Measurements from ENCODE around the gene SAMD7.

Gene SAMD7

GRCh38 chr3:169911272-169911671, at the start of gene SAMD7:
Gene SAMD7 (plus strand): TSS chr3:169911572. CDS start chr3:169919499, 7,927 bp downstream.
- DNase-seq: no peak

GRCh38 chr3:169861871-169862270, 49.5 kb upstream of the SAMD7 start:
- DNase-seq: no peak

GRCh38 chr3:169863458-169863899, 47.9 kb upstream of the SAMD7 start:
- DNase-seq: no peak

- DNase-seq: no peak
Measured at GRCh38 chr3:169864270-169864669, 47.1 kb upstream of the SAMD7 start.

- no peak for DNase-seq
Measured at GRCh38 chr3:169865176-169865767, 46.1 kb upstream of the SAMD7 start.

- no peak for DNase-seq
Measured at GRCh38 chr3:169867584-169868210, 43.7 kb upstream of the SAMD7 start.

GRCh38 chr3:169868369-169868768, 43.0 kb upstream of the SAMD7 start:
- DNase-seq: no peak

- no peak for DNase-seq
Measured at GRCh38 chr3:169869484-169870220, 41.7 kb upstream of the SAMD7 start, which contains the start of gene LRRC31. Gene LRRC31 (minus strand): TSS chr3:169869935. CDS start chr3:169869807, 128 bp downstream.

GRCh38 chr3:169871129-169871886, 40.1 kb upstream of the SAMD7 start:
- DNase-seq: no peak

- DNase-seq: no peak
Measured at GRCh38 chr3:169879013-169879557, 32.3 kb upstream of the SAMD7 start.

GRCh38 chr3:169879845-169880575, 31.4 kb upstream of the SAMD7 start:
- DNase-seq: no peak

GRCh38 chr3:169880576-169881250, 30.7 kb upstream of the SAMD7 start:
- DNase-seq: no peak

- DNase-seq: no peak
Measured at GRCh38 chr3:169886671-169887070, 24.7 kb upstream of the SAMD7 start.

- no peak for DNase-seq
Measured at GRCh38 chr3:169891886-169892285, 19.5 kb upstream of the SAMD7 start.

- DNase-seq: no peak
Measured at GRCh38 chr3:169894110-169894509, 17.3 kb upstream of the SAMD7 start.

- DNase-seq: no peak
Measured at GRCh38 chr3:169895072-169895471, 16.3 kb upstream of the SAMD7 start.

GRCh38 chr3:169897284-169897683, 14.1 kb upstream of the SAMD7 start:
- no peak for DNase-seq

- DNase-seq: no peak
Measured at GRCh38 chr3:169901453-169901852, 9.9 kb upstream of the SAMD7 start.

- DNase-seq: no peak
Measured at GRCh38 chr3:169905404-169905803, 6.0 kb upstream of the SAMD7 start.

GRCh38 chr3:169907476-169907875, 3.9 kb upstream of the SAMD7 start:
- no peak for DNase-seq

GRCh38 chr3:169907944-169908343, 3.4 kb upstream of the SAMD7 start:
- DNase-seq: no peak

GRCh38 chr3:169913323-169913722, 2.0 kb downstream of the SAMD7 start:
- no peak for DNase-seq
